Activated CD4-positive, alpha-beta memory T cell treated with anti-CD3 and anti-CD28 coated beads, Interleukin-2, amount 10 ng/mL, durations not matched to agents 7 days and 5 days (primary cell): Measurements from ENCODE around the gene BBS9. TPM values are rescaled to one million over a fixed set of nuclear protein-coding genes. Genes with fewer than 3 reads are reported as not detected.

Experiments
- CTCF ChIA-PET: fragments of 350-600 bp; sonication (Branson Sonifier 250); formaldehyde crosslinking; loops from one replicate; lab custom pipeline; 2021; ENCODE audit warnings: antibody characterized with exemption, inconsistent platforms; lab: Charles Lee
- POLR2A ChIA-PET: fragments of 350-600 bp; sonication (Branson Sonifier 250); formaldehyde crosslinking; loops from one replicate; lab custom pipeline; 2021; ENCODE audit warnings: antibody characterized with exemption; lab: Charles Lee
- DNase-seq: peaks from one replicate; pipeline ENCODE4 v3.0.0-alpha.2; 2020
- H3K27ac Mint-ChIP-seq: one replicate; pipeline ENCODE4 v1.8.0; 2021; ENCODE audit warnings: mild to moderate bottlenecking, mixed read lengths
- H3K27me3 Mint-ChIP-seq: one replicate; pipeline ENCODE4 v1.8.0; 2021; ENCODE audit warnings: mixed read lengths
- H3K36me3 Mint-ChIP-seq: one replicate; pipeline ENCODE4 v1.8.0; 2021; ENCODE audit warnings: low read depth, mixed read lengths
- H3K4me1 Mint-ChIP-seq: one replicate; pipeline ENCODE4 v1.8.0; 2021; ENCODE audit warnings: mixed read lengths
- H3K4me3 Mint-ChIP-seq: one replicate; pipeline ENCODE4 v1.8.0; 2021; ENCODE audit warnings: mild to moderate bottlenecking, mixed read lengths
- H3K9me3 Mint-ChIP-seq: one replicate; pipeline ENCODE4 v1.8.0; 2021; ENCODE audit warnings: mixed read lengths
- total RNA-seq, 2 experiments: library from RNA; stranded (reverse); gene quantifications; one replicate each; pipeline ENCODE4 v1.2.3, GENCODE V29; 2021

Gene BBS9
- total RNA-seq, 2 experiments from 2014 or later: 13.7 to 14.0 TPM

GRCh38 chr7:33185786-33186185, 56.4 kb downstream of the BBS9 start:
- CTCF ChIA-PET: interaction anchor here (0.5 to 2.1 kb wide), 4 partner anchors 33 to 747 kb away, joined by 3 to 12 read pairs (median 6); no protein-coding TSS in a partner anchor
- no peak for DNase-seq
- H3K4me1 Mint-ChIP-seq: peaks cover 5% of the 10 kb centered on the region
- H3K9me3 Mint-ChIP-seq: no peaks in the 10 kb centered on the region
- no peak overlapping the region for H3K27ac Mint-ChIP-seq
- H3K27me3 Mint-ChIP-seq: no peaks in the 10 kb centered on the region
- H3K36me3 Mint-ChIP-seq: no peaks in the 10 kb centered on the region
- POLR2A ChIA-PET: no interaction called here
- H3K4me3 Mint-ChIP-seq: no peak overlapping the region

GRCh38 chr7:33186192-33186591, 56.8 kb downstream of the BBS9 start:
- Mint-ChIP-seq H3K27me3 (no peaks in the 10 kb centered on the region), H3K9me3 (no peaks in the 10 kb centered on the region), H3K36me3 (no peaks in the 10 kb centered on the region), H3K4me1 (peaks cover 9% of the 10 kb centered on the region), H3K4me3 (no peak overlapping the region), H3K27ac (no peak overlapping the region)
- ChIA-PET POLR2A (no interaction called here), CTCF (interaction anchor here (1.4 to 2.1 kb wide), 3 partner anchors 33 to 746 kb away, joined by 3 to 12 read pairs (median 7); no protein-coding TSS in a partner anchor)
- DNase-seq: no peak

- H3K9me3 Mint-ChIP-seq: no peaks in the 10 kb centered on the region
- no peak overlapping the region for H3K4me3 Mint-ChIP-seq
- DNase-seq: no peak
- ChIA-PET CTCF (interaction anchor here (0.6 kb wide), 1 partner anchor 997 kb away, joined by 5 read pairs; no protein-coding TSS in a partner anchor), POLR2A (no interaction called here)
- H3K36me3 Mint-ChIP-seq: no peaks in the 10 kb centered on the region
- H3K27me3 Mint-ChIP-seq: no peaks in the 10 kb centered on the region
- no peak overlapping the region for H3K27ac Mint-ChIP-seq
- peaks cover 16% of the 10 kb centered on the region for H3K4me1 Mint-ChIP-seq
These were observed 61.4 kb downstream of the BBS9 start for GRCh38 chr7:33190688-33191304.

- no peak for DNase-seq
These were observed 62.0 kb downstream of the BBS9 start for GRCh38 chr7:33191340-33191739.

GRCh38 chr7:33192695-33193291, 63.4 kb downstream of the BBS9 start:
- H3K36me3 Mint-ChIP-seq: no peaks in the 10 kb centered on the region
- no peak overlapping the region for H3K4me3 Mint-ChIP-seq
- no peak overlapping the region for H3K27ac Mint-ChIP-seq
- ChIA-PET POLR2A (no interaction called here), CTCF (no interaction called here)
- no peaks in the 10 kb centered on the region for H3K9me3 Mint-ChIP-seq
- peaks cover 16% of the 10 kb centered on the region for H3K4me1 Mint-ChIP-seq
- DNase-seq: no peak
- no peaks in the 10 kb centered on the region for H3K27me3 Mint-ChIP-seq

More at GRCh38 chr7:33191340-33191739, 62.0 kb downstream of the BBS9 start:
- Mint-ChIP-seq H3K4me3 (no peak overlapping the region), H3K27ac (no peak overlapping the region), H3K27me3 (no peaks in the 10 kb centered on the region), H3K9me3 (no peaks in the 10 kb centered on the region), H3K36me3 (no peaks in the 10 kb centered on the region), H3K4me1 (peaks cover 16% of the 10 kb centered on the region)
- CTCF ChIA-PET: no interaction called here
- POLR2A ChIA-PET: no interaction called here

- Mint-ChIP-seq H3K36me3 (no peaks in the 10 kb centered on the region), H3K27ac (no peak overlapping the region), H3K4me1 (peaks cover 16% of the 10 kb centered on the region), H3K4me3 (no peak overlapping the region), H3K9me3 (no peaks in the 10 kb centered on the region), H3K27me3 (no peaks in the 10 kb centered on the region)
- DNase-seq: no peak
- CTCF ChIA-PET: no interaction called here
- POLR2A ChIA-PET: no interaction called here
These were observed 64.0 kb downstream of the BBS9 start for GRCh38 chr7:33193308-33193864.

- Mint-ChIP-seq H3K27ac (no peak overlapping the region), H3K9me3 (no peaks in the 10 kb centered on the region), H3K27me3 (no peaks in the 10 kb centered on the region), H3K36me3 (no peaks in the 10 kb centered on the region), H3K4me1 (peaks cover 16% of the 10 kb centered on the region), H3K4me3 (no peak overlapping the region)
- no peak for DNase-seq
- POLR2A ChIA-PET: no interaction called here
- CTCF ChIA-PET: no interaction called here
These were observed 65.9 kb downstream of the BBS9 start for GRCh38 chr7:33195264-33195663.

- Mint-ChIP-seq H3K9me3 (no peaks in the 10 kb centered on the region), H3K27ac (no peak overlapping the region), H3K27me3 (no peaks in the 10 kb centered on the region), H3K36me3 (no peaks in the 10 kb centered on the region), H3K4me1 (peaks cover 7% of the 10 kb centered on the region), H3K4me3 (no peak overlapping the region)
- no peak for DNase-seq
- ChIA-PET POLR2A (no interaction called here), CTCF (no interaction called here)
These were observed 66.9 kb downstream of the BBS9 start for GRCh38 chr7:33196221-33196620.

GRCh38 chr7:33200282-33200681, 70.9 kb downstream of the BBS9 start:
- Mint-ChIP-seq H3K27ac (no peak overlapping the region), H3K36me3 (no peaks in the 10 kb centered on the region), H3K27me3 (no peaks in the 10 kb centered on the region), H3K9me3 (no peaks in the 10 kb centered on the region), H3K4me1 (no peaks in the 10 kb centered on the region), H3K4me3 (no peak overlapping the region)
- CTCF ChIA-PET: no interaction called here
- POLR2A ChIA-PET: no interaction called here
- no peak for DNase-seq

- no peaks in the 10 kb centered on the region for H3K9me3 Mint-ChIP-seq
These were observed 72.5 kb downstream of the BBS9 start for GRCh38 chr7:33201821-33202220.

GRCh38 chr7:33210958-33211357, 81.6 kb downstream of the BBS9 start:
- ChIA-PET CTCF (no interaction called here), POLR2A (no interaction called here)
- Mint-ChIP-seq H3K36me3 (peaks cover 8% of the 10 kb centered on the region), H3K9me3 (peaks cover 27% of the 10 kb centered on the region), H3K27me3 (no peaks in the 10 kb centered on the region), H3K4me1 (no peaks in the 10 kb centered on the region), H3K27ac (no peak overlapping the region), H3K4me3 (no peak overlapping the region)
- no peak for DNase-seq

More at GRCh38 chr7:33201821-33202220, 72.5 kb downstream of the BBS9 start:
- H3K27ac Mint-ChIP-seq: no peak overlapping the region
- no peaks in the 10 kb centered on the region for H3K36me3 Mint-ChIP-seq
- CTCF ChIA-PET: no interaction called here
- H3K4me3 Mint-ChIP-seq: no peak overlapping the region
- POLR2A ChIA-PET: no interaction called here
- H3K4me1 Mint-ChIP-seq: no peaks in the 10 kb centered on the region
- no peaks in the 10 kb centered on the region for H3K27me3 Mint-ChIP-seq
- DNase-seq: no peak

- Mint-ChIP-seq H3K27ac (no peak overlapping the region), H3K4me3 (no peak overlapping the region), H3K9me3 (peaks cover 27% of the 10 kb centered on the region), H3K4me1 (no peaks in the 10 kb centered on the region), H3K27me3 (no peaks in the 10 kb centered on the region), H3K36me3 (peaks cover 8% of the 10 kb centered on the region)
- POLR2A ChIA-PET: no interaction called here
- CTCF ChIA-PET: no interaction called here
- no peak for DNase-seq
These were observed 82.8 kb downstream of the BBS9 start for GRCh38 chr7:33212144-33212543.

- Mint-ChIP-seq H3K27me3 (no peaks in the 10 kb centered on the region), H3K27ac (no peak overlapping the region)
- POLR2A ChIA-PET: no interaction called here
These were observed 86.6 kb downstream of the BBS9 start for GRCh38 chr7:33215992-33216391.

More at GRCh38 chr7:33215992-33216391, 86.6 kb downstream of the BBS9 start:
- Mint-ChIP-seq H3K4me3 (no peak overlapping the region), H3K9me3 (peaks cover 18% of the 10 kb centered on the region), H3K4me1 (no peaks in the 10 kb centered on the region), H3K36me3 (peaks cover 5% of the 10 kb centered on the region)
- CTCF ChIA-PET: no interaction called here
- no peak for DNase-seq
